ENCODE measurements around the gene ALDOB. TPM values are rescaled to one million over a fixed set of nuclear protein-coding genes. Genes with fewer than 3 reads are reported as not detected.

The ALDOB gene
- total and polyA plus RNA-seq, 2 of the 13 experiments (the other 11 are each of a cell fraction or from before 2014, with no cell fraction given): 0.29 to 0.97 TPM

DNA sequence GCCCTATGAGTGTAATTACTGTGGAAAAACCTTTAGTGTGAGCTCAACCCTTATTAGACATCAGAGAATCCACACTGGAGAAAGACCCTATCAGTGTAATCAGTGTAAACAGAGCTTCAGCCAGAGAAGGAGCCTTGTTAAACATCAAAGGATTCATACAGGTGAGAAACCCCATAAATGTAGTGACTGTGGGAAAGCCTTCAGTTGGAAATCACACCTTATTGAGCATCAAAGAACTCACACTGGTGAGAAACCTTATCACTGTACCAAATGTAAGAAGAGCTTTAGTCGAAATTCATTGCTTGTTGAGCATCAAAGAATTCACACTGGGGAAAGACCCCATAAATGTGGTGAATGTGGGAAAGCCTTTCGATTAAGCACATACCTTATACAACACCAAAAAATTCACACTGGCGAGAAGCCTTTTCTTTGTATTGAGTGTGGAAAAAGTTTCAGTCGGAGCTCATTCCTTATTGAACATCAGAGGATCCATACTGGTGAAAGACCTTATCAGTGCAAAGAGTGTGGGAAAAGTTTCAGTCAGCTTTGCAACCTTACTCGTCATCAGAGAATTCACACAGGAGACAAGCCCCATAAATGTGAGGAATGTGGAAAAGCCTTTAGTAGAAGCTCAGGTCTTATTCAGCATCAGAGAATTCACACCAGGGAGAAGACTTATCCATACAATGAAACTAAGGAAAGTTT lies 27.0 kb downstream of the ALDOB start:
- Histone ChIP-seq H2AFZ (ENCODE audit: low read length) (no peak overlapping the region), H3K27ac (ENCODE audit: extremely low read length, insufficient read depth, low read length) (no peak overlapping the region), H3K36me3 (replicated peaks in 1 of 2; ENCODE audit: control insufficient read depth in 1 of 2, insufficient read depth in 2 of 2, low read length in 2 of 2) (peaks cover 25 to 58% of the 10 kb centered on the region in 2 experiments), H3K27me3 (ENCODE audit: control insufficient read depth in 1 of 2, insufficient read depth in 2 of 2, low read length in 2 of 2) (no peaks in the 10 kb centered on the region), H3K4me2 (ENCODE audit: low read depth, low read length) (no peak overlapping the region), H3K9ac (ENCODE audit: insufficient read depth, low read depth, low read length) (no peak overlapping the region), H3K9me3 (ENCODE audit: low read length) (peaks cover 21% of the 10 kb centered on the region; the same call in 1 of the 2 replicates), H3K4me3 (replicated peaks in 1 of 3; ENCODE audit: insufficient read depth in 1 of 3, low read depth in 2 of 3, low read length in 3 of 3) (no peak overlapping the region), H4K20me1 (ENCODE audit: insufficient read depth, low read length) (no peaks in the 10 kb centered on the region), H3K79me2 (ENCODE audit: insufficient read depth, low read length) (peaks cover 4% of the 10 kb centered on the region), H3K4me1 (ENCODE audit: insufficient read depth, low read length) (peaks cover 32% of the 10 kb centered on the region)
- over 99% methylated on average over 5 of the region's 5 CpGs for WGBS (ENCODE audit: low lambda C conversion rate)
- FAIRE-seq: no peak
- ChIA-PET CTCF (ENCODE audit: low intra/inter-chr PET ratio, low total read pairs) (no interaction called here), POLR2A (interaction anchor here (1.0 to 3.1 kb wide), 6 partner anchors 9 to 30 kb away, joined by 3 to 32 read pairs (median 7); partner anchors contain the start of genes MRPL50 and ZNF189)
- in situ Hi-C loops (cut with HindIII; ENCODE audit: extremely low pct_ligation_motif_present, low pct_unique_long_range_greater_than_20kb): no loop called here
- DNase-seq (ENCODE audit: low spot score): no peak
- no peak for ATAC-seq
- TF ChIP-seq ZNF253 (CRISPR knock-in tag; IDR thresholded peaks at IDR 0.05; ENCODE audit: borderline replicate concordance) (no peak), ZNF484 (CRISPR knock-in tag; IDR thresholded peaks at IDR 0.05; ENCODE audit: borderline replicate concordance, low read depth) (no peak), ZEB1 (IDR thresholded peaks at IDR 0.05; ENCODE audit: insufficient replicate concordance, low read depth) (no peak), RBFOX2 (IDR thresholded peaks at IDR 0.05; ENCODE audit: low read depth, low read length) (peak; percentile 55), POLR2G (IDR thresholded peaks at IDR 0.05; ENCODE audit: low read depth, low read length) (peak; percentile 39; the same call in 1 of the 2 replicates), ZNF75D (CRISPR knock-in tag; IDR thresholded peaks at IDR 0.05; ENCODE audit: borderline replicate concordance) (peak; percentile 27; the same call in 1 of the 2 replicates), POLR2AphosphoS5 (IDR thresholded peaks at IDR 0.05; ENCODE audit: low read depth, low read length) (0 out of 2 replicates have a peak, but pooled peaks have one; percentile 5)
- TF ChIP-seq, protein P1, sequence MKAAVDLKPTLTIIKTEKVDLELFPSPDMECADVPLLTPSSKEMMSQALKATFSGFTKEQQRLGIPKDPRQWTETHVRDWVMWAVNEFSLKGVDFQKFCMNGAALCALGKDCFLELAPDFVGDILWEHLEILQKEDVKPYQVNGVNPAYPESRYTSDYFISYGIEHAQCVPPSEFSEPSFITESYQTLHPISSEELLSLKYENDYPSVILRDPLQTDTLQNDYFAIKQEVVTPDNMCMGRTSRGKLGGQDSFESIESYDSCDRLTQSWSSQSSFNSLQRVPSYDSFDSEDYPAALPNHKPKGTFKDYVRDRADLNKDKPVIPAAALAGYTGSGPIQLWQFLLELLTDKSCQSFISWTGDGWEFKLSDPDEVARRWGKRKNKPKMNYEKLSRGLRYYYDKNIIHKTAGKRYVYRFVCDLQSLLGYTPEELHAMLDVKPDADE (CRISPR knock-in tag; IDR thresholded peaks at IDR 0.05): no peak
- BruUV-seq (replicated peaks): TSS peak; percentile 5
- intact Hi-C loops (cut with micrococcal nuclease; ENCODE audit: unreplicated experiment): no loop called here
